Astrocyte of the spinal cord (primary cell): ENCODE results near the gene LRCH1.

Experiments
- DNase-seq: peaks from one replicate; pipeline ENCODE4 v3.0.0; 2011; ENCODE audit warnings: low read depth, low spot score
- H3K4me3 ChIP-seq: 2 replicates; pipeline ENCODE4 v1.5.1; 2011; ENCODE audit warnings: low read depth, mild to moderate bottlenecking, low read length, moderate library complexity
- in situ Hi-C: cut with HindIII; loops from 2 replicates; pipeline ENCODE4 v1.10.0; 2017; ENCODE audit warnings: low sequenced_read_pairs
- TF ChIP-seq, protein P1 (sequence below): IDR thresholded peaks from 2 replicates; pipeline ENCODE4 v1.5.1; 2012; ENCODE audit warnings: low read depth, mild to moderate bottlenecking, low read length, inconsistent platforms

Gene LRCH1

DNA sequence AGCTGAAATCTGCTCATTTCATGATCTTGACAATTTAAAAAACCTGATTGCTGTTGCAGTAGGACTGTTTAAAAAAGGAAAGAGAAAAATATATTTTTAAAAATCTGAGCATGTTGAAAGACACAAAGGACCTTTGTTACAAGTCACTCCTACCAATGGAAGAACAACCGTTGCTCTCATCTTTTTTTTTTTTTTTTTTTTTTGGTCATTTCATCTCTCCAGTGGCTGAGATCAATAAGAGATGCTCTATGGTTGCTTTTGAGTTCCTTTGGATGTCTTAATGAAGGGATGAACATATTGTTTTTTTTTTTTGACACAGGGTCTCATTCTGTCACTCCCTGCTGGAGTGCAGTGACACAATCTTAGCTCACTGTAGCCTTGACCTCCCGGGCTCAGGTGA lies 29.2 kb downstream of the LRCH1 start:
- TF ChIP-seq, protein P1, sequence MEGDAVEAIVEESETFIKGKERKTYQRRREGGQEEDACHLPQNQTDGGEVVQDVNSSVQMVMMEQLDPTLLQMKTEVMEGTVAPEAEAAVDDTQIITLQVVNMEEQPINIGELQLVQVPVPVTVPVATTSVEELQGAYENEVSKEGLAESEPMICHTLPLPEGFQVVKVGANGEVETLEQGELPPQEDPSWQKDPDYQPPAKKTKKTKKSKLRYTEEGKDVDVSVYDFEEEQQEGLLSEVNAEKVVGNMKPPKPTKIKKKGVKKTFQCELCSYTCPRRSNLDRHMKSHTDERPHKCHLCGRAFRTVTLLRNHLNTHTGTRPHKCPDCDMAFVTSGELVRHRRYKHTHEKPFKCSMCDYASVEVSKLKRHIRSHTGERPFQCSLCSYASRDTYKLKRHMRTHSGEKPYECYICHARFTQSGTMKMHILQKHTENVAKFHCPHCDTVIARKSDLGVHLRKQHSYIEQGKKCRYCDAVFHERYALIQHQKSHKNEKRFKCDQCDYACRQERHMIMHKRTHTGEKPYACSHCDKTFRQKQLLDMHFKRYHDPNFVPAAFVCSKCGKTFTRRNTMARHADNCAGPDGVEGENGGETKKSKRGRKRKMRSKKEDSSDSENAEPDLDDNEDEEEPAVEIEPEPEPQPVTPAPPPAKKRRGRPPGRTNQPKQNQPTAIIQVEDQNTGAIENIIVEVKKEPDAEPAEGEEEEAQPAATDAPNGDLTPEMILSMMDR, result no peak
- no peak overlapping the region for H3K4me3 ChIP-seq
- in situ Hi-C loops, result no loop called here
- DNase-seq, result no peak

DNA sequence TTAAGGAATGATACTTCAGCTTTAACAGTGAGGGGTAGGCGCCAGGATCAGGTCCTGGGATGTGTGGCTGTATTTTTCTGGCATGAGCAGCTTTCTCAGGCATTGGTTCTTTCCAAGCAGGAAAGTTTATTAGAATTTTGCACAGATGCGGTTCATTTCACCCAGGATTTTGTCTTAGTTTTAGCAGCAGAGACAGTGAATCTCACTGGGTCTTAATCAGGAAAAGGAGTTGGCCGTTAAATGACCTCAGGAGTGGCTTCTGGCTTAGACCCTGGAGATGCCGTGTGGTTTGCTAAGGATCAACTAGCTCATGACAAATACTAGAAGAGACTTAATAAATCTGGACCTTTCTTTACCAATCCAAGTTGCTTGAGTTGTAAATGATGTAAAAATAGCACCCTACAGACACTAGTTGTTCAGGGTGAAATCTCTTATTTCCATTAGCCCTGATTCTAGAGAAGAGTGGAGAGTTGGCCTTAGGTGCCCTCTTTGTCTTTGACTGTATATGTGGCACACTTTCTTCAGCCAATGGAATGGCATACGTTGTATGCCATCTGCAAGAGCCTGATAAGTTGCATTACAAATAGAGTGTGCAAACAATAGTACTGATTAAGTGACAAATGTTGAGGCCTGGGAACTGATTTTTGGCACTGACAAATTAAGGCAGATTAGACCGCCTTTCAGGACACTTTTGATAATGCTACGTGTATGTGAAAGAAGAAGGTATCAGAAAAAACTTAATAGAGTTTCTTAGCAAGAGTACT lies 34.0 kb downstream of the LRCH1 start:
- in situ Hi-C loops, result no loop called here

GRCh38 chr13:46587807-46588418 lies 34.9 kb downstream of the LRCH1 start:
- H3K4me3 ChIP-seq, result no peak overlapping the region
- TF ChIP-seq, protein P1, result no peak
- DNase-seq, result no peak
- in situ Hi-C loops, result no loop called here

More for the DNA sequence above, 34.0 kb downstream of the LRCH1 start:
- no peak for DNase-seq
- TF ChIP-seq, protein P1, result no peak
- no peak overlapping the region for H3K4me3 ChIP-seq

DNA sequence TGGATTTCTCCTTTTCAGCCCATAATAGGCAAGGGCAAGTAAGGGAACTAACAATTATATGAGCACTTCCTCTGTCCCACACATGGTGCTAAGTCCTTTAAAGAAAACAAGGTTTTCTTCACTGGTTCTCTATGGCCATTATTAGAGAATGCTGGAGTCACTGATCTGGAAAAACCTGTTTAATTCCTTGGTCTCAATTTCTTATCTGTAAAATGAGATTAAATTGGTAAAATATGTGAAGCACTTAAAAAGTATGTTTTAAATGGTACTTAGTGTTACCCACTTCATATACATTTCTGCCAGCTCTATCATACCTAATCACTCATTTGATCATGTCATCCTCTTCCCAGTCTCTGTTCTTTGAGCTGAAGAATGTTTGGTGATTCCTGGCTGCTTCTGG lies 39.4 kb downstream of the LRCH1 start:
- no peak for DNase-seq

DNA sequence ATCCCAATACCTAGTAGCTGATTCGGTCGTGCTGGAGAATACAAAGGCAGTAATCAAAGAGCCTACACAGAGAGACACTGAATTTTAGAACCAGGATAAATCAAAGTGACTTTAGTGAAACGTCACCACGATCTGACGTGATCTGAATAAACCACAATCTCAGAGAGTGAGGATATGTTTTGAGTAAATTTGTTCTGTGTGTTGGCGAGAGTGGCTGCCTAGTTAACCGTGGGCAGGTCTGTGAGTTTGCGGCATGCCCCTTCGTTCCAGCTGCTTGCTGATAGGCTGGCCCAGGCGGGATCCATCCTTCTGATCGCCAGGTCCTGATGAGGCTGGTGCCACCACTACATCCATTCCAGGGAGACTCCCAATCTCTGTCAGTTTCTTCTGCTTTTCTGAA lies 40.4 kb downstream of the LRCH1 start:
- TF ChIP-seq, protein P1, result no peak
- in situ Hi-C loops, result no loop called here
- no peak overlapping the region for H3K4me3 ChIP-seq
- no peak for DNase-seq

More for the DNA sequence above, 39.4 kb downstream of the LRCH1 start:
- no peak overlapping the region for H3K4me3 ChIP-seq
- in situ Hi-C loops, result no loop called here
- TF ChIP-seq, protein P1, result no peak

DNA sequence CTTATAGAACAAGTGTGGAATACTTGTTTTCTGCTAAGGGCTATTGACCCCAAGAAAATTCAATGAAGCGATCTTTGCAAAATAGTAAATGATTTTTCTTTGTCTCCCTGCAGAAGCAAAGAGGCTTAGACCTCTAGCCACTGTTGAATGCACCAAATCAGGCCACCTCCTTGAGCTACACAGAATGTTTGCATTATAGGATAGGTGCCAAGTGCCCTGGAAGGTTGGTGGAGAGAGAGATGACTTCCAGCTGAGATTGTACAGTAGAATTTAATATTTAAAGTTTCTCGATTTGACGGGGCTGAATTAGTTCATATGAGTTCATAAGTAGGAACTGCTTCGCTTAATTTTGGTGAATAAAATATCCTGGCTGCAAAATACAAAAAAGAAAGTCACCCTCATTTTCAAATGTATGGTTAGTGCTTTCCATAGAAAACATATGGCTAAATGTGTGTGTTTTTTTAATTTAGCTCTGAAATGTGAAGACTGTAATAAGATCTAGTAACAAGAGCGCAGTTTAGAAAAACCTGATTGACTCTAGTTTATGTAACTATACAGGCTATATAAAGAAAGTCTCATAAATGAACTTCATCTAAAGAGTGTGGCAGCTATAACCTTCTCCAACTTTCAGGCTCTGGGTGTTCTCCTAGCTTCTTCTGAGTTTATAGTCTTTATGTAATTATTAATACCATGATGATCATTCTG lies 41.6 kb downstream of the LRCH1 start:
- no peak for DNase-seq
- H3K4me3 ChIP-seq, result no peak overlapping the region
- in situ Hi-C loops, result no loop called here
- TF ChIP-seq, protein P1, result no peak
